ENCODE results near the gene PLA2G6.
"Not testable (repeated sequence)": the region's sequence is repeated elsewhere in the genome, so short reads cannot be mapped to it uniquely, and the experiment has no call there.

PLA2G6 gene

GRCh38 chr22:38129021-38129420 is 52.6 kb downstream of the PLA2G6 start:
- no peak for DNase-seq (ENCODE audit: low spot score)

DNA sequence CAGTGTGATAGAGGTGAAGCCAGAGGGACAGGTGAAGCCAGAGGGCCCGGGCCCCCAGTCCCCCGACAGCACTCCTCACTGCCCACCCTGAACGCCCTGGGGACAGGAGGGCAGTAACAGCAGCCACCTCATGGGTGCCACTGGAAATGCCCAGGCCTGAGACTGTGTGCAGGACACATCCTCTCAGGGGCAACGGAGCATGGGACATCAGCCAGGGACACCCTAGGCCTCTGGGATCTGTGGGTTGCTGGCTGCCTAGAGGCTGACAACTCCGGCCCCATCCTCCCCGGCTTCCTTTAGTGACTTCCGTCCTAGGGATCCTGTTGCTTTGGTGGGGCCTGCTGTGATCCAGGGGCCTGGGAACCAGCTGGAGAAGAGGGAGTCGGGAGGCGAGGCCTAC is 53.8 kb downstream of the PLA2G6 start:
- DNase-seq (ENCODE audit: low spot score), result no peak

DNA sequence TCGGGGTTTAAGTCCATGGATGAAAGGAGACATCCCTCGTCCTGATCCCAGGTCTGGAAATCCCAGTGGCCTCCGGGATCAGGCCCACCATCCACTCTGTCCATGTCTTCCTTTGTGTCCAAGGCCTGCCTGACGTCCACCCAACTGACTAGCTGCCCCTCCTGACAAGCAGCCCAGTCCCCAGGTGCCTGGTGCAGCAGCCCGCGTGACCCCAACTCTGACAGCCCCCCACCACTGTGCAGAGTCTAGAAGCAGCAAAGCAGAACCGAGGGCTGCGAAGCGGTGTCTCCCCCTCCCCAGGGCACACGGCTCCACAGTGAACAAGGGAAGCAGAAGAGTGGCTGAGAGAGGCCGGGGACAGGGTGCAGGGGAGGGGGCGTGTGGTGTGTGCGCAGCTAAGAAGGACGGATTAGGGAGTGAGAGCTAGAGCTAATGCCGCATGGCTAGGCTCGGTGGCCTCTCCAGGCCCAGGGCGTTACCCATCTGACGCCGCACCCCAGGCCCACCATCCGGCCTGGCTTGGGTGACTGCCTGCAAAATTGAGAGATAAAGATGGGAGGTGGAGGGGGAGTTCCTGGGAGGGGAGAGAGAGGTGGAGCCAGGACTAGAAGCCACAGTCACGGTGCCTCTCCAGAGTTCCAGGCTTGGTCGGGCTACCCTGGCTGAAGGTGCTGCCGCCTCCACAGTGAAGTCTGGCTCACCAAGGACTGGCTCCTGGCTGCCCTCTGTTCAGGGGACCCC is 54.5 kb downstream of the PLA2G6 start:
- no peak for DNase-seq (ENCODE audit: low spot score)

DNA sequence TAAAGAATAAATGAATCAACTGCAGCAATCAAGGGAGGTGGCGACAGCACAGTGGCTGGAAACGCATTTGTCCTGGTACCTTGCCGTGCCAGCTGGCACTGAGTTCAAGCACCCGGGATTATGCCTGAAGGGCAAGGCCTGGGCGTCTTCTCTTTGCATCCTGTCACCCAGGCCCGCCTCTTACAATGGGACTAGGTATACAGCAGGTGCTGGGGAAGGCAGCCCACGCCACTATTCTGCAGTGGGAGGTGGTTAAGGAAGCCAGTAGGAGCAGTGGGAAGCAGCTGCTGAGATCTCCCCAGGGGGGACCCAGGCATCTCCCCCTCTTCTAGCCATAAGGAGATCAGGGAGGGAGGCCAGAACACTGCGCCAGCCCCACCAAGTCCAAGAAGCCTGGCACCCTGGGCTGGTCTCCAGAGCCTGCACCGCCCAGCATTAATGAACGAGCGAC is 55.9 kb downstream of the PLA2G6 start:
- DNase-seq (ENCODE audit: low spot score), result no peak

GRCh38 chr22:38125038-38125610 is 56.5 kb downstream of the PLA2G6 start:
- no peak for DNase-seq (ENCODE audit: low spot score)

DNA sequence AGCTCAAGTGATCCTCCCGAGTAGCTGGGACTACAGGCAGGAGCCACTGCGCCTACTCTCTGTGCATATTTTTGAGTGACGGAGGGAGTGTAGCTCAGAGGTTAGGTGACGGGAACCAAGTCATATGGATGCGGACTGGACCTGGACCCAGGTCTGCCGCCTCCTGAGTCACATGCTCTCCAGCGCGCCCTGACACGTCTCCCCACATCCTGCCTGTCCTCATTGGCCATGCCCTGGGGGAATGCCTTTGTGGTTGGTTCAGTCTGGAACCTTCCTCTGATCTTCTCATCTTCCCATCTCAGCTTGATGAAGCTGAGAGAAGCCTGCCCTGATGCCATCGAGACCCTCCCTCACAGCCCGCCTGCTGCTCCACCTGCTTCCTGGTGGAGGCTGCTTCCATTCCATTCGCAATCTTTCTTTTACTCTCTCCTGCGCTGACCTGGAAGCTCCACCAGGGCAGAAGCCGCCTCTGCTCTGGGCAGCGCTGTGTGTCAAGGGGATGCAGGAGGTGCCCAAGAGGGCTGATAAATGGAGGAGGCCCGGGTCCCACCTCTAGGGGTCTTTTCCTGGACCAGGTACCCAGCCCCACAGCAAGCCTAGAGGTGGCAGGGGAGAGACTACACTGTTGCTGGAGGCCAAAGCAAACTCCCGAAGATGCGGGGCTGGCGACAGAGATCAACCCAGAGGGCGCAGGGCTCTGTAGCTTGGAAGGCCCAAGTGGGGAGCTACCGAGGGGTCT is 57.2 kb downstream of the PLA2G6 start:
- no peak for DNase-seq (ENCODE audit: low spot score)

DNA sequence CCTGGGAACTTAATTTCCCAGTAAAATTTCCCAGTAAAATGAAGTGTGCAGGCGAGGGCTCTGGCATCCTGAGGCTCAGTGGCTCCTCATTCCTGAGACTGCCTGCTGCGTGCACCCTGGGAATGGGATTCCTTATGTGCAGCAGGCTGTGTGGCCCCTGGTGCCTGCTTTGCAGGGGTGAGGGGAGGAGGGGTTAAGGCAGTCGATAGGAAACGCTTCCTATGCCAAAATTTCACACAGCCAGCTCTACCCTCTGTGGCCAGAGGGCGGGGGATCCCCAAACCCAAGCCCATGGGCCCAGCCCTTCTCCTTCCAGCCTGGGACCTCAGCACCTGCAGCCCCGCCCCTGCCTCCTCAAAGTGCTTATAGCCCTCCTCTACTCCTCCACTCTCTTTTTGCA is 59.0 kb downstream of the PLA2G6 start:
- no peak for DNase-seq (ENCODE audit: low spot score)

GRCh38 chr22:38120359-38121110 is 61.1 kb downstream of the PLA2G6 start:
- no peak for DNase-seq (ENCODE audit: low spot score)

- not testable (repeated sequence) for DNase-seq (ENCODE audit: low spot score)
These were observed 62.9 kb downstream of the PLA2G6 start for GRCh38 chr22:38118747-38119146.

DNA sequence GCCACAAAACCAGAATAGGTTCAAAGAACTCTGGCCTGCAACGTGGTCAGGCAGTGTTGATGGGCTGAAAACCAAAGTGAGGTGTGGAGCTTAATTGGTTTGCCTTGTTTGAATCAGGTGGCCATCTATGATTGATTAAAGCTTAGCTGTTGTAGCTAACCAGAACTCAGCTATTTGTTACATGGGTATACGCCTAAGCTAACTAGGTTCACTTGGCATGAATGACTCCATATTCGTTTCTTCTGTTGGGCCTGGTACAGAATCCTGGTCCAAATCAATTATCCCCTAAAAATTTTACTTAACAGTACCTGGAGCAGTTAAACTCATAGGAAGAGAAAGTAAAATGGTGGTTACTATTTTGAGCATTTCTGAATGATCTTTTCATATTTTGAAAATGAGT is 63.4 kb downstream of the PLA2G6 start:
- DNase-seq (ENCODE audit: low spot score), result no peak

- DNase-seq (ENCODE audit: low spot score), result not testable (repeated sequence)
These were observed 64.1 kb downstream of the PLA2G6 start for GRCh38 chr22:38117556-38117955.

DNA sequence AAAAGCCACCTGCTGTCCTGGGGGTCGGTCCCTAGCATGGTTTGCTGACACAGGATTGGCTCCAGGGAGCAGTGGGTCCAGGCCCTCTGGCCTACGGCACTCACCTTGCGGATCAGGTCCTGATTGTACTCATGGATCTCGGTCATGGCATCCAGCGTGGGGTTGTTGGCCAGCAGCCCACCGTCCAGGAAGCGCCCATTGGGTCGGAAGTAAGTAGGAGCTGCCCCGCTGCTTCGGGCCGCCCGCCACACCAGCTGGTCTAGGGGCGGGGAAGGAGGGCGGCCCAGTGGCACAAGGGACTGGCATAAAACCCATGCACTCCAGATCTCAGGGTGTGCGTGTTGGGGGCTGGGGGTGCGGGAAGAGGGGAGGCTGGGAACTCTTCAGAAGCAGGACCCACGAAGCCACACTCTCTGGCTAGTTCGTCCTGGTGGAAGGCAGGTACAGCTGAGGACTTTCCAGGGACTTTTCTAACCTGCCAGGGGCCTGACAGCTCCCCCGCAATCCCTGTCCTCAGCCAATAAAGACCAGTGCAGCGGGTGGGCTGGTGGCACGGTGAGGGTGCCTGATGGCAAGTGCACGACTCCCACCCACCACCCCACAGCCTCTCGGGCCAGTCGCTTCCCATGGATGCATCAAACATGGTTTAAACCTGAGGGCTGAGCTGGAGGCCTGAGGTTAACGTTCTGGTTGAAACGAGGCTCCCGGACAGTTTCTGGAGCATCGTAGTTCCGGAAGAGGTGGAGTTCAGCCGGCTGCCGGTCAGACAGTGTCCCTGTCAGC is 66.0 kb downstream of the PLA2G6 start:
- DNase-seq (ENCODE audit: low spot score), result no peak

GRCh38 chr22:38114484-38115398 is 66.9 kb downstream of the PLA2G6 start:
- DNase-seq (ENCODE audit: low spot score), result peak; percentile 96

DNA sequence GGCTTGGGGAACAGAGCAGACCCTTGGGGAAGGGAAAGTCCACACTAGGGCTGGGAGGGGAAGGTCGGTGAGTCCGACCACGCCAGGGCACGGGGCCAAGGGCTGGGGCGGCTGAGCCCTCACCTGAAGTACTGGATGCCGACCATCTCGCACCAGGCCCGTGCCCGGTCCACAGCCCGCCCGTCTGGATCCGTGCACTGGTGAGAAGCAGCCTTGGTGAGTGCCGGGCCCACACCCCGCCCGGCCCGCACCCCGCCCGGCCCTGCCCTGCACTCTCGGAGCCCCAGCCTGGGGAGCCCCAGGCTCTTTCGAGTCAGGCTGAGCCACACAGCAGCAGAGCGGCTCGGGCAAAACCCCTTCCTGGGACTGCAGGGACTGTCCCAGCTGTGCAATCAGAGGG is 69.2 kb downstream of the PLA2G6 start:
- no peak for DNase-seq (ENCODE audit: low spot score)

GRCh38 chr22:38111925-38112355 is 69.7 kb downstream of the PLA2G6 start:
- no peak for DNase-seq (ENCODE audit: low spot score)

GRCh38 chr22:38110863-38111852 is 70.5 kb downstream of the PLA2G6 start:
- DNase-seq (ENCODE audit: low spot score), result no peak

DNA sequence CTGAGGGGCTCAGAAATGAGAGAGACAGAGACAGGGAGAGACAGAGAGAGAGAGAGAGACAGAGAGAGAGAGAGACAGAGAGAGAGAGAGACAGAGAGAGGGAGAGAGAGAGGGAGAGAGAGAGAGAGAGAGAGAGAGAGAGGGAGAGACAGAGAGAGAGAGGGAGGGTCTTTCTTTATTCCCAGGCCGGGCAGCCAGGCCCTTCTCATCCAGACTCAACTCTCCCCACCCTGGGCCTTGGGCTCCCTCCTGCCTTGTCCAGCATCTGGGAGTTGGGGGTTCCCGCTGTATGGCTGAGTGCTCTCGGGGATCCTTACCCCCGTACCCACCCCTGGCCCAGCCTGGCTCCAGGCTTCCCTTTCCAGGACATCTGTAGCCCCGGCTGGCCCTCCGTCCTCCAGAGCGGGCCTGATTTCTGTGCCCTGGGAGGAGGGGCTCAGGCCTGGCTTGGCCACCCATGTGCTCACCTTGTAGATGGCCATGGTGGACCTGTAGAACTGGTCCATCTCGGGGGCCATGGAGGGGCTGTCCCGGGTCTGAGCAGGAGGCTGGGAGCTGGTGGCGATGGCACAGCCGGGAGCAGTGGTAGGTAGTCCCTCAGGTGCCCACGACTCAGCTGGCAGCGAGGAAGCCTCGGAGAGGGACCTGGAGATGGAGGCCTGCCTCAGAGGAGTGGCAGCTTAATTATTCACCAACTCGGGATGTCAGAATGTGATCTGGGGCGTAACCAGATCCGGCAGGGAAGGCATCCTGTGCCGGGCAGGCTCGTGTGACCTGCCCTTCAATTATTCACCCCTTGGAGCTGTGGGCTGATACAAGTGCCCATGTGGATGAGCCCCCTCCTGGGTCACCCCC is 71.4 kb downstream of the PLA2G6 start, which contains the start of gene BAIAP2L2:
Gene BAIAP2L2, minus strand, starts transcription at position 677 of the 855 bp plus-strand sequence. Its CDS starts 159 bp downstream, at position 518.
- no peak for DNase-seq (ENCODE audit: low spot score)

- no peak for DNase-seq (ENCODE audit: low spot score)
These were observed 72.1 kb downstream of the PLA2G6 start for GRCh38 chr22:38109371-38110001.

All from hepatic stellate cell (primary cell).